ENCODE measurements around the gene VSIG8.
A peak's percentile ranks its signal among the peaks of the same experiment; 100 is the strongest.

Gene VSIG8

GRCh38 chr1:159882527-159882862, 20.0 kb upstream of the VSIG8 start:
- DNase-seq, result no peak

- peak; percentile 97 for DNase-seq
Observed at GRCh38 chr1:159881622-159882526, 19.4 kb upstream of the VSIG8 start.

GRCh38 chr1:159880430-159880829, 18.0 kb upstream of the VSIG8 start:
- DNase-seq, result no peak

- DNase-seq, result no peak
Observed at GRCh38 chr1:159879977-159880376, 17.5 kb upstream of the VSIG8 start.

- DNase-seq, result no peak
Observed at GRCh38 chr1:159879136-159879535, 16.7 kb upstream of the VSIG8 start.

- DNase-seq, result peak; percentile 51
Observed at GRCh38 chr1:159877695-159878444, 15.4 kb upstream of the VSIG8 start.

- DNase-seq, result no peak
Observed at GRCh38 chr1:159873530-159874143, 11.2 kb upstream of the VSIG8 start.

- no peak for DNase-seq
Observed at GRCh38 chr1:159872891-159873290, 10.4 kb upstream of the VSIG8 start.

- DNase-seq, result no peak
Observed at GRCh38 chr1:159870704-159871103, 8.2 kb upstream of the VSIG8 start.

- DNase-seq, result no peak
Observed at GRCh38 chr1:159869607-159870006, 7.2 kb upstream of the VSIG8 start.

- DNase-seq, result peak; percentile 21
Observed at GRCh38 chr1:159869173-159869572, 6.7 kb upstream of the VSIG8 start.

- peak; percentile 62 for DNase-seq
Observed at GRCh38 chr1:159868766-159869165, 6.3 kb upstream of the VSIG8 start.

- DNase-seq, result peak; percentile 91
Observed at GRCh38 chr1:159867664-159868026, 5.2 kb upstream of the VSIG8 start.

- peak; percentile 60 for DNase-seq
Observed at GRCh38 chr1:159866905-159867663, 4.6 kb upstream of the VSIG8 start.

- no peak for DNase-seq
Observed at GRCh38 chr1:159866066-159866465, 3.6 kb upstream of the VSIG8 start.

- no peak for DNase-seq
Observed at GRCh38 chr1:159864262-159864661, 1.8 kb upstream of the VSIG8 start.

- peak; percentile 8 for DNase-seq
Observed at GRCh38 chr1:159862031-159862430, 426 bp downstream of the VSIG8 start.

GRCh38 chr1:159861218-159861617, 1.2 kb downstream of the VSIG8 start:
- DNase-seq, result no peak

- DNase-seq, result peak; percentile 45
Observed at GRCh38 chr1:159860456-159860855, 2.0 kb downstream of the VSIG8 start.

- no peak for DNase-seq
Observed at GRCh38 chr1:159859767-159860322, 2.6 kb downstream of the VSIG8 start.

- no peak for DNase-seq
Observed at GRCh38 chr1:159857889-159858288, 4.6 kb downstream of the VSIG8 start.

GRCh38 chr1:159856576-159856975, 5.9 kb downstream of the VSIG8 start:
- DNase-seq, result no peak

- no peak for DNase-seq
Observed at GRCh38 chr1:159855709-159856108, 6.7 kb downstream of the VSIG8 start.

Measured in NCI-H2171 treated with DMSO at 0.1 percent for 48 hours (cell line).